GM23248 (cell line): Measurements from ENCODE around the gene NIF3L1. TPM values are rescaled to one million over a fixed set of nuclear protein-coding genes. Genes with fewer than 3 reads are reported as not detected.
A peak's percentile ranks its signal among the peaks of the same experiment; 100 is the strongest.
"Not testable (repeated sequence)": the region's sequence is repeated elsewhere in the genome, so short reads cannot be mapped to it uniquely, and the experiment has no call there.

Experiments
- DNase-seq: peaks from one replicate; pipeline ENCODE4 v3.0.0-alpha.2; 2015
- H2AFZ ChIP-seq: fragments of 200-600 bp; sonication (generic); 2 replicates; pipeline ENCODE4 v1.6.1; 2016; ENCODE audit warnings: antibody characterized with exemption
- H3F3A ChIP-seq: fragments of 200-600 bp; sonication (generic); 2 replicates; pipeline ENCODE4 v1.6.1; 2016; ENCODE audit warnings: mild to moderate bottlenecking, antibody characterized with exemption, mixed run types; ENCODE audit not compliant: insufficient read depth
- H3K27ac ChIP-seq: fragments of 200-600 bp; sonication (generic); 2 replicates; pipeline ENCODE4 v1.5.1; 2016; ENCODE audit warnings: mild to moderate bottlenecking
- H3K27me3 ChIP-seq: fragments of 200-600 bp; sonication (generic); replicated peaks from 2 replicates; pipeline ENCODE4 v1.6.1; 2016; ENCODE audit warnings: mild to moderate bottlenecking; ENCODE audit not compliant: insufficient read depth
- H3K36me3 ChIP-seq: fragments of 200-600 bp; sonication (generic); 2 replicates; pipeline ENCODE4 v1.6.1; 2016; ENCODE audit warnings: low read depth, mild to moderate bottlenecking
- H3K4me1 ChIP-seq: fragments of 200-600 bp; sonication (generic); 2 replicates; pipeline ENCODE4 v1.6.1; 2016; ENCODE audit warnings: mild to moderate bottlenecking; ENCODE audit not compliant: insufficient read depth
- H3K4me2 ChIP-seq: fragments of 200-600 bp; sonication (generic); one replicate; pipeline ENCODE4 v1.6.1; 2016; ENCODE audit warnings: mild to moderate bottlenecking; ENCODE audit not compliant: unreplicated experiment
- H3K4me3 ChIP-seq: fragments of 200-600 bp; sonication (generic); 2 replicates; pipeline ENCODE4 v1.5.1; 2016; ENCODE audit warnings: mild to moderate bottlenecking
- H3K79me2 ChIP-seq: fragments of 200-600 bp; sonication (generic); 2 replicates; pipeline ENCODE4 v1.6.1; 2016; ENCODE audit warnings: mild to moderate bottlenecking; ENCODE audit not compliant: insufficient read depth
- H3K9ac ChIP-seq: fragments of 200-600 bp; sonication (generic); 2 replicates; pipeline ENCODE4 v1.6.1; 2016; ENCODE audit warnings: mild to moderate bottlenecking
- H3K9me2 ChIP-seq: fragments of 200-600 bp; sonication (generic); 2 replicates; pipeline ENCODE4 v1.6.1; 2016; ENCODE audit warnings: mixed run types, mild to moderate bottlenecking, moderate library complexity; ENCODE audit not compliant: insufficient read depth
- H3K9me3 ChIP-seq: fragments of 200-600 bp; sonication (generic); one replicate; pipeline ENCODE4 v1.6.1; 2017; ENCODE audit warnings: low read depth
- H4K20me1 ChIP-seq: fragments of 200-600 bp; sonication (generic); 2 replicates; pipeline ENCODE4 v1.6.0; 2016; ENCODE audit not compliant: insufficient read depth
- EZH2 ChIP-seq: fragments of 200-600 bp; sonication (generic); IDR thresholded peaks from 2 replicates; pipeline ENCODE4 v1.6.1; 2018; ENCODE audit warnings: antibody characterized with exemption, mild to moderate bottlenecking; ENCODE audit not compliant: insufficient read depth, poor library complexity, severe bottlenecking
- EZH2phosphoT487 ChIP-seq: fragments of 200-600 bp; sonication (generic); IDR thresholded peaks from 2 replicates; pipeline ENCODE4 v1.6.1; 2018; ENCODE audit warnings: antibody characterized with exemption, moderate library complexity, mild to moderate bottlenecking, low read depth; ENCODE audit not compliant: insufficient read depth
- WGBS, 2 experiments: methylation state at CpG; one replicate each; pipeline ENCODE4 v1.1.6; 2015 to 2017; ENCODE audit warnings: low lambda C conversion rate in 2 of 2, low coverage in 1 of 2; ENCODE audit errors: missing lambda C conversion rate in 2 of 2; 5-methylcytosine and 5-hydroxymethylcytosine counted together
- in situ Hi-C: fragments of 300-500 bp; cut with MboI; formaldehyde crosslinking; loops from 2 replicates; pipeline ENCODE4 v1.15.0; 2020
- polyA plus RNA-seq: library from polyadenylated mRNA; unstranded; fragments of >200 nt; fragmentation: Nextera tagmentation; extraction: Ambion mirVana; gene quantifications from 2 replicates; pipeline ENCODE4 v1.2.1, GENCODE V29; 2016
- total RNA-seq: library from RNA; depleted of rRNA; stranded (reverse); fragments of >200 nt; shearing (Covaris generic); gene quantifications from 2 replicates; pipeline ENCODE4 v1.2.3, GENCODE V29; 2014

NIF3L1 gene
- total and polyA plus RNA-seq, 2 experiments from 2014 or later = 21.5 to 26.7 TPM

GRCh38 chr2:200878289-200878880 lies 10.8 kb upstream of the NIF3L1 start:
- in situ Hi-C loops = no loop called here
- Histone ChIP-seq H3F3A (no peaks in the 10 kb centered on the region), H3K36me3 (peaks cover 54% of the 10 kb centered on the region), H3K4me1 (no peaks in the 10 kb centered on the region), H3K27ac (no peak overlapping the region), H3K9me3 (no peaks in the 10 kb centered on the region), H4K20me1 (no peaks in the 10 kb centered on the region), H3K27me3 (no peaks in the 10 kb centered on the region), H2AFZ (no peak overlapping the region), H3K79me2 (no peaks in the 10 kb centered on the region), H3K9me2 (no peaks in the 10 kb centered on the region), H3K4me3 (no peak overlapping the region), H3K4me2 (no peak overlapping the region), H3K9ac (no peak overlapping the region)
- no peak for DNase-seq
- no peak for TF ChIP-seq EZH2
- WGBS, 2 experiments = 95 to 99% methylated on average over 2 of the region's 2 CpGs

- H3K4me1 ChIP-seq, H2AFZ ChIP-seq, H3F3A ChIP-seq, H3K9ac ChIP-seq, H3K9me2 ChIP-seq, H3K4me3 ChIP-seq, H3K27me3 ChIP-seq, H4K20me1 ChIP-seq, H3K9me3 ChIP-seq, H3K4me2 ChIP-seq, H3K27ac ChIP-seq, DNase-seq, in situ Hi-C loops: not testable (repeated sequence)
- Histone ChIP-seq H3K79me2 (peaks cover 15% of the 10 kb centered on the region), H3K36me3 (peaks cover 46% of the 10 kb centered on the region; the same call in 1 of the 2 replicates)
- 94 to 98% methylated on average over 2 of the region's 2 CpGs for WGBS, 2 experiments
Observed at GRCh38 chr2:200881715-200882249, 7.4 kb upstream of the NIF3L1 start.

GRCh38 chr2:200899482-200899881 lies 10.3 kb downstream of the NIF3L1 start:
- H3K36me3 ChIP-seq = peaks cover 32% of the 10 kb centered on the region
- no peaks in the 10 kb centered on the region for H3K27me3 ChIP-seq
- no peak for DNase-seq
- H3K9me2 ChIP-seq = no peaks in the 10 kb centered on the region
- H3K4me2 ChIP-seq = no peak overlapping the region
- H3K9ac ChIP-seq = no peak overlapping the region
- H2AFZ ChIP-seq = no peak overlapping the region
- in situ Hi-C loops = no loop called here
- no peak overlapping the region for H3K27ac ChIP-seq
- no peak overlapping the region for H3K4me3 ChIP-seq
- no peaks in the 10 kb centered on the region for H3K79me2 ChIP-seq
- peaks cover 3% of the 10 kb centered on the region; the same call in 1 of the 2 replicates for H3K4me1 ChIP-seq
- no peaks in the 10 kb centered on the region for H4K20me1 ChIP-seq
- H3F3A ChIP-seq = peaks cover 10% of the 10 kb centered on the region; the same call in 1 of the 2 replicates
- no peaks in the 10 kb centered on the region for H3K9me3 ChIP-seq
- TF ChIP-seq EZH2 = no peak
- TF ChIP-seq EZH2phosphoT487 = no peak

- no peaks in the 10 kb centered on the region for H3K79me2 ChIP-seq
- 6 to 7% methylated on average over 4 of the region's 4 CpGs for WGBS, 2 experiments
- no peaks in the 10 kb centered on the region for H3K27me3 ChIP-seq
- peak overlapping the region; percentile 28 for H3K27ac ChIP-seq
- no peaks in the 10 kb centered on the region for H3K9me3 ChIP-seq
- DNase-seq = peak; percentile 97
- peaks cover 10% of the 10 kb centered on the region; the same call in 1 of the 2 replicates for H3F3A ChIP-seq
- TF ChIP-seq EZH2phosphoT487 = no peak
- TF ChIP-seq EZH2 = no peak
- H3K9me2 ChIP-seq = no peaks in the 10 kb centered on the region
- peaks cover 20% of the 10 kb centered on the region; the same call in 1 of the 2 replicates for H3K36me3 ChIP-seq
- peaks cover 3% of the 10 kb centered on the region; the same call in 1 of the 2 replicates for H3K4me1 ChIP-seq
- peak overlapping the region; percentile 50 for H2AFZ ChIP-seq
- H3K4me2 ChIP-seq = no peak overlapping the region
- no peak overlapping the region for H3K4me3 ChIP-seq
- no peak overlapping the region; the same call in 1 of the 2 replicates for H3K9ac ChIP-seq
- H4K20me1 ChIP-seq = no peaks in the 10 kb centered on the region
- in situ Hi-C loops = no loop called here
Observed at GRCh38 chr2:200901459-200902072, 12.4 kb downstream of the NIF3L1 start.
